ENCODE measurements around the gene MAB21L2.

- no peak for TF ChIP-seq CTCF (IDR thresholded peaks at IDR 0.05; ENCODE audit: insufficient read depth, low read length)
- TF ChIP-seq REST (IDR thresholded peaks at IDR 0.05; ENCODE audit: insufficient replicate concordance, low read depth) = no peak
Observed at GRCh38 chr4:150546286-150546685, 35.7 kb upstream of the MAB21L2 start.
